LNCAP (cell line): ENCODE measurements around the gene YBX1.

Experiments
- CTCF ChIP-seq: fragments of 450-650 bp; IDR thresholded peaks from 2 replicates; pipeline ENCODE4 v1.5.1; 2017; ENCODE audit warnings: mild to moderate bottlenecking

YBX1 gene

GRCh38 chr1:42750041-42750440 is 67.8 kb downstream of the YBX1 start:
- no peak for TF ChIP-seq CTCF

- no peak for TF ChIP-seq CTCF
Observed at GRCh38 chr1:42752284-42752683, 70.1 kb downstream of the YBX1 start.

GRCh38 chr1:42753070-42753469 is 70.9 kb downstream of the YBX1 start:
- TF ChIP-seq CTCF = no peak
